GM19043 (cell line): ENCODE measurements around the gene ATXN3.

Experiments used
- ATAC-seq: cut with Tn5 transposase; IDR thresholded peaks from one replicate; pipeline ENCODE4 v1.9.1; 2021; ENCODE audit warnings: low read depth; ENCODE audit not compliant: unreplicated experiment

ATXN3 gene

DNA sequence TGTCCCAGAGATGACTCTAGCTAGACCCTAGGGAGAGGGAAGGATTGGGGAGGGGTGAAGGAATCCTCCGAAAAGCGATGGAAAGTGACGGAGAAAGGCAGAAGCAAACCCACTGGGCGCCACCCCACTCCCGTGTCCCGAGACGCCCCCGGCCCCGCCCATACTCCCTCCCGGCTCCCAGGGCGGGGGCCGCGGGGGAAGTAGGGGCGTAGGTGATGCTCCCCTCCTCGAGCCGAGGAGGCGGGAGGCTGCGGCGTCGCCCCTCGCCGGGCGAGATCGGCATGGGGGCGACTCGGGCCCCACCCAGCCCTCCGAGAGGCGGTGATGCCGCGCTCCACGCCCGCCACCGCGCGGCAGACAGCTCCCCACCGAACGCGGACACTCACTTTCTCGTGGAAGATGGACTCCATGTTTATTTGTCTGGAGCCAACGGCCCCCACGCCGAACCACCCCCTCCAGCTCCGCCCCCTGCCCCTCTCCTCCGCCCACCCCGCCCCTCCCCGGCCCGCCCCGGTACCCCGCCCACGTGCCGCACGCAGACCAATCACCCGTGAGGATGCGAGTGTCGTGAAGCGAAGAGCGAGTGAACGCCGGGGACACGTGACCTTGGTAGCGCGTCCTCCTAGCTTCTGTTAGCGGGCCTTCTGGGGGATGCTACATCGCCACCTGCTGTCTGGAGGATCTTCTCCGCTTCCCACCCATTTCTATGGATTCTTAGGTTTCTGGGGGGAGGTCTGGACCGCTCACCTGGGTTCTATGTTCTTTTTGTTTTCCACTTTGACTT is at the start of gene ATXN3:
ATXN3 (minus strand) TSS at position 440 of the 784 bp plus-strand sequence; CDS start at position 410, 30 bp downstream.
- peak; percentile 83 for ATAC-seq

DNA sequence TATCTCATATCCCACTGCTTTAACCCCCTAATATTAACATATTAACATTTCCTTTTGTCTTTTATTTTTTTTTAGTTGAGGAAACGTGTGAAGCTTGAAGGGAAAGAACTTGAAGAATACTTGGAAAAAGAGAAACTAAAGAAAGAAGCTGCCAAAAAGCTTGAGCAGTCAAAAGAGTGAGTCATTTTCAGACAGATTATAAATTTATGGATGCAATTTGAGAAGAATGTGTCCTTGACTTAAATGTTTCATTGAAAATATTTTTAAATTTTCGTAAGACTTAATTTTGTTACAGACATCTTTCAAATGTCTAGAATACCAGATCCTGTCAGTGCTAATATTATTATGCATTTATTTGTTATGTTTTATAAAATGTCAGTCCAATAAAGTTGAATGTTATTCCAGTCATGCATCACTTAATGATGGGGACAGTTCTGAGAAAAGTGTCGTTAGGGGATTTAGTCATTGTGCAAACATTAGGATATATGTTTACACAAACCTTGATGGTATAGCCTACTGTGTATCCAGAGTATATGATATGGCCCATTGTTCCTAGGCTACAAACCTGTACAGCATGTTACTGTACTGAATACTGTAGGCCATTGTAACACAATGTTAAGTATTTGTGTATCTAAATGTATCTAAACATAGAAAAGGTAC is 48.0 kb upstream of the ATXN3 start:
- no peak for ATAC-seq

DNA sequence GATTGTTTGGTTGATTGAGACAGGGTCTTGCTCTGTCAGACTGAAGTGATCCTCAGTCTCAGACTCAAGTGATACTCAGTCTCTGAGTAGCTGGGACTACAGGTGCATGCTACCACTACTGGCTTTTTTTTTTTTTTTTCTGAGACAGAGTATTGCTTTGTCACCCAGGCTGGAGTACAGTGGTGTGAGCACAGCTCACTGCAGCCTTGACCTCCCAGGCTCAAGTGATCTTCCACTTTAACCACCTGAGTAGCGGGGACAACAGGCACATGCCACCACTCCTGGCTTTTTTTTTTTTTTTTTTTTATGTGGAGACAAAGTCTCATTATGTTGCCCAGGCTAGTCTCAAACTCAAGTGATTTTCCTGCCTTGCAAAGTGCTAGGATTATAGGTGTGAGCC is 47.2 kb upstream of the ATXN3 start:
- ATAC-seq: no peak

DNA sequence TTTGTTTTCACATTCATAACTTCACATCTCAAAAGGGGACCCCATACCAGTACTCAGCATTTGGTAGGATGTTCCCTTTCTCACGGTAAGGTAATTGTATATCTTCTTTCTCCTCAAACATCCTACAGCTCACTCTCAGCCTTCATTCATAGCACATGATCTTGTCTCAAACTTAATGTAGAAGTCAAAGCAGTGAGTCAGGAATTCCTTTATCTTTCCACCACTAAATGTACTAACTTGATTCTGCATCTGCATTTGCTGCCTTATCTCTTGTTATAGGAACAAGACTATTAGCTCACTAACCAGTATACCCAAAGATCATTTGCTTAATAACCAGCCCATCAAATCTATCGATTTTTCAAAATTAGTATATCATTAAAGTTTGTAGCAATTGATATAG is 38.3 kb upstream of the ATXN3 start:
- ATAC-seq: no peak

DNA sequence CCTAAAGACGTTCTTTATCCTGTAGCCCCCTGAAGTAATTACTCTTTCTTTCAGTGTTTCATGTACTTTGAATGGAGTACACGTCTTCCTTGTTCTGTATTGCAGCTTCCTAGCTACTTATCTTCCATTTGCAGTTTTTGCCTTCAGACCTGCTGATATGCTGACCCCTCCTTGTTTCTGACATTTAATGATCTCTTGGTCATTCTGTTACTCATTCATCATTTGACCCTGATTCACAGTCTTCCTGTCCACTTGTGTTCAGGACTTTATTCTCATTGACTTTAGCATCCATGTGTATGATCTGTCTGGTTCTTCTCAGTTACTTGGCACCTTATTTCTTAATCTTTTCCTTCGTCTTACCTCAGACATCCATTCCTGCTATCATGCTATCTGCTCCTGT is 37.6 kb upstream of the ATXN3 start:
- ATAC-seq: no peak

DNA sequence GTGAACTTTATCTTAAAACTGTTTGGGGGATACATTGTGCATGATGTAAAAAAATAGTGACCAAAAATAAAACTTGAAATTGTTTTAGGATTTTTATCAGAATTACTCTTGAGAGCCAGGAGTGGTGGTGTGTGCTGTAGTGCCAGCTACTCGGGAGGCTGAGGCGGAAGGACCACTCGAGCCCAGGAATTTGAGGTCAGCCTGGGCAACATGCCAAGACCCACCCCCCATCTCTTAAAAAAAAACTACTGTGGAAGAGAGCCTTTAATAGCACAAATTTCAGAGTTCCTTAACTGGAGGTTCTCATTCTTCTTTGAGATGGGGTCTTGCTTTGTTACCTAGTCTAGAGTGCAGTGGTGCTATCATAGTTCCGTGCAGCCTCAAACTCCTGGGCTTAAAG is 36.9 kb upstream of the ATXN3 start:
- ATAC-seq: no peak

DNA sequence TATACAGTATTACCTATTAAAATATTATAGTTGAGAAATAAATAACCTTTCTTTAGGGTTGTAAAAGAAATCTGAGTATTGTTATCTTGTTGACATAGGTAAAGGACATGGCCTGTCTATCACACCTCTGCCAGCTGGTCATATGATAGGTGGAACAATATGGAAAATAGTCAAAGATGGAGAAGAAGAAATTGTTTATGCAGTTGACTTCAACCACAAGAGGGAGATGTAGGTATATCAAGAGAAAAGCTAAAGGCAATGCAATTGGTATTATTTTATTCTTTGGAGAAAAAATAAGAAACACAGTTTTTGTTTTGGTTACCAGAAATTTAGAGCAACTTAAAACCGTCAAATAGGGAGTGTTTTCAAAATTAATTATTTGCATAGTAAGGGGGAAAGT is 28.9 kb upstream of the ATXN3 start:
- ATAC-seq: no peak

DNA sequence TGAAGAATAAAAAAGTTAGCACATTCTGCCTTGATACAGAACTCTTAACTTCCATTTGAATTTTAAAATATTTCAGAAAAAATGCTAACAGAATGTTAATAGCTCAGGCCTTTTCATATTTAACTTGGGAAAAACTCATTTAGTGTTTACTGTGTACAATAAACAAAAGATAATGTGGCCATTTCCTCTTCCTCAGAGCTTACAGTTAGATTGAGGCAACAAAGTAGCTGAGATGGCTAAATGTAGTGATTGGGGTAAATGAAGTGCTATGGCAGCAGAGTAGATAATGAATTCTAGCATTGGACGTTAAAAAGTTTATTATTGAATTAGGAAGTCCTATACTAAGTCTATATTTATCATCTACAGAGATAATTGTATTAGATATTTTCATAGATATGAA is 28.1 kb upstream of the ATXN3 start:
- ATAC-seq: no peak

DNA sequence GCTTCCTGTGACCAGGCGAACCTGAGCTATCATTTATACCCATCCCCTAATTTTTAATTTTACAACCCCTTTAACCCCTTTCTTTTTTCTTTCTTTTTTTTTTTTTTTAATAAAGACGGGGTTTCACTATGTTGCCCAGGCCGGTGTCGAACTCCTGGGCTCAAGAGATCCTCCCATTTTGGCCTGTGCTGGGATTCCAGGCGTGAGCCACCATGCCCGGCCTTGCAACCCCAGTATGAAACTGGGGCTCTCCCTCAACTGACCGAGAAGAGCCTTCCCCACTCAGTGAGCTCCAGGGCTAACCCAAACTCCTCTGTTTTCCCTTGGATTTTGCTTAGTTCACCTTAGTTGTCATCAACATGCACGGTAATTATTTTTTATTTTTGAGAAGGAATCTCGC is 16.4 kb upstream of the ATXN3 start:
- ATAC-seq: no peak

DNA sequence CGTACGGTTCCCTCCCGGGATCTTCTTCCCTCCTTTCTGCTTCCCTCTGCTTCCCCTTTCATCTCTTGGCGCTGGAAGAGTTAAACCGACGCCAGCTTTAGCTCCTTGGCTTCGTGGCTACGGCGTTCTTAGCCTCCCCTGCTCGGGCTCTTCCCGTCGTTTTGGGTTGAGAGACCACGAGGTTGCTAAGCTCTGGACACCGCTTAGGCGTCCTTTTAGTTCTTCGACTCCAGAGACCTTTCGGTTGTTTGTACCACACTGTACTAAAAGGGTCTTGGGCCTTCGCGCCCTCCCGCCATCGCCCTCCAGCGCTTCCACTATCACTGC is 15.9 kb upstream of the ATXN3 start:
- no peak for ATAC-seq

DNA sequence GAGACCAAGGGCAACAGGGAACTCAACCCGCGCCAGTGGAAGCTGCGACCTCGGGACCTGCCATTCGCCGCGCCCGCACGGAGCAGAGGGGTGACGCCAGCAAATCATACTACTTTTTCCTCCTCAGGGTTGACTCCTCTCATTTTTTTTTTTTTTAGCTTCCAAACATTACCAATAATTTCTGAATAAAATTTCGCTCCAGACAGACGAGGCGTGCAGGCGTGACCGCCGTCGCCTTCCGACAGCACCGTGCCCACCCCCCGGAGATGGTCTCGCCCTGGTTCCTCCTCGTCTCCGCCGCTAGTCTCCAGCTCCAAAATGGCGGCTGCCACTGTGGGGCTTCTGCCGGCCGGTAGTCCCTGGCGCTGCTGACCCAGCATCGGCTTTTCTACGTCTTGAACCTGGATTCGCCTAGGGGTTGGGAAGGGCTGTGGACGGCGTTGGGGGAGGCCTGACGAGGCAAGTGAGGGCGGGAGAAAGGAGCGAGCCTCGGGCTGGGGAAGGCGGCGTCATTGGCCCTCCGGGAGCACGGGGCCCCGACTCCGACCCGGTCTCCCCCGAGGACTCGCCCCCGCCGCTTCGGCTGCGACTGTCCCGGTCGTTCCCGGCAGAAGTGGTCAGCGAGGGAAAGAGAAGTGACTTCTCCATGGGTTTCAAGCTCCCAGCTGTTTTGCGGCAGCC is 15.4 kb upstream of the ATXN3 start, which contains the start of the genes CPSF2 and NDUFB1:
CPSF2 (plus strand) TSS at position 300 of the 681 bp plus-strand sequence. CDS start 9,016 bp downstream, outside the sequence.
NDUFB1 (minus strand) TSS at position 37 of the 681 bp plus-strand sequence. CDS start 4,069 bp downstream, outside the sequence.
- ATAC-seq: peak; percentile 89

DNA sequence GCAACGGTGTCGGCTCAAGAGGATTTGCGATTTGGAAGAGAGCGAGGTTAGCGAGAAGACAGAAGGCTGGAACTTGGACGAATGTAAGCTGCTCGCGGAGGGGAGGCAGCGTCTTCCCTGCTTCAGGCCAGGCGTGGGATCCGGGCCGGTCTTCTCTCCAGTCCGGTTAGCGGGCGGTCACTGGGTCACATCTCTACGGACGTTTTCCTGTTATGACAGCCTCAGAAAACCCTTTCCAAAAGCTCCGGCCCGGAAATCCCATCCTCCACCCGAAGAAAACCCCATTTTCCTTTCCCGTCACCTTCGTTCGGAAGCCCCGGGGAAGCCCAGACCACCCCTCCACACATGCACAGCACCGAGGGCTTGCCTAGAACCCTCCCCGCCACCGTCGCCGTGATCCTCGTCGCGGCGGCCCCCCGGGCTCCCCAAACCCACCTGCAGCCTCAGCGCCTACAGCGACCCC is 14.9 kb upstream of the ATXN3 start:
- ATAC-seq: peak; percentile 16

DNA sequence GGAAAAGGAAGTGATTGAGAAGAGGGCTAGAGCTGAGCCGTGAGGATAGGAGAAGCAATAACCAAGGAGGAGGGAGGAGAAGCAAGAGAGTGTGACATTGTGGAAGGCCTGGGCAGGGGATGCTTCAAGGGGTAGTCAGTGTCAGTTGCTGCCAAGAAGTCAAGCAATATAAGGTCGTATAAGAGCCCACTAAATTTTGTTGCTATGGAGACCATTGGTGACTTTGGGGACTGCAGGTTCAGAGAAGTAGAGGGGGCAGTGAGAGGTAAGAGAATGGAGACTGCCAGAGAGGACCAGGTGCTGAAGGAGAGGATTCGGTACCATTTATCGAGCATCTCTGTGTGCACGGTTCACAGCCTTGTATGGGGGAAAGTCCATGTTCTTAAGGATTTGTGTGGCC is 3.1 kb upstream of the ATXN3 start:
- ATAC-seq: no peak

DNA sequence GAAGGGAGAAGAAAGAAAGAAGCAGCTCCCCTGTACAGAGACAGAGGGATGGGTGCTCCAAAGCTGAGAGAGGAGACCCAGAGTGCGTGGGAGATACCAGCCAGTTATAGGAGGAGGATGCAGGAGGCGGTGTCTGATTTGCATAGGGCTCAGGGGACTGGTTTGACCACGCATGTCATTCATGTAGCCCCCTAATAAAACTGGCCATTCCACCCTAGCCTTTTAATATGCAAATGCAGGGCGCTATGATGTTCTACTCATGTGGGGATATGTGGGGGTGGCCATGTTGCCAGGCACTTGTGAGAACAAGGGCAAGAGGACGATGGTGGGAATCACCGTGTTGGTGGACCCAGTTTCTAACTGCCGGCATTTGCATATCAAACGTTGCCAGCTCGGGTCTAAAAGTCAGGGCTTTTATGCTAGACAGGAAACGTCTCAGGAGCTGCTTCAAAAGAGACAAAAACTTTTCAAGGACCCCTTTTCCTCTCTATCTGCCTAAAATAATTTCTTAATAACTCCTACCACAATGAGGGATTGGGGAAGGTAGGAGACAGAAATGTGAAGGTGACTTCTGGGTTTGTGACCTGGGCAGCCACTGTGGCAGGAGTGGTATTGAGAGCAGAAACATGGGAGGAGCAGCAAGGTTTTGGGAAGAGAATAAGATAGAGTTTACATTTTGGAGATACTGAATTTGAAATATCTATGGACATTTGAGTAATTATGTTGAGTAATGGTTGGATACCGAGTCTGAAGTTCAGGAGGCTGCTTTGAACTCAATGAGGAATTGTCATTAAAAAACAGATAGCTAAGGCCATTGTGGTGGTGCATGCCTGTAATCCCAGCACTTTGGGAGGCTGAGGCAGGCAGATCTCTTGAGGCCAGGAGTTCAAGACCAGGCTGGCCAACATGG is 2.2 kb upstream of the ATXN3 start:
- no peak for ATAC-seq

DNA sequence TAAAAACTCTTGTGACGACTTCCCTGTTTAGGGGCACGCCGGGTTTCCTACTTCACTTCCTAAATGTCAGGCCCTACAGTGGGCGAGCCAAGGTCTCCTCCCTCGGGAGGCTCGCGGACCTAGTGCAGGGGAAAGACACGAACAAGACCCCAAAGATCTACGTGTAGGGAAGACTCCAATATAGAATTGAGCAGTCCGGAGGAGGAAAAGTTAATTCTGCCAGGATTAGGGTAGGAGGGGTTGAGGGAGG is 564 bp downstream of the ATXN3 start:
- peak; percentile 3 for ATAC-seq

DNA sequence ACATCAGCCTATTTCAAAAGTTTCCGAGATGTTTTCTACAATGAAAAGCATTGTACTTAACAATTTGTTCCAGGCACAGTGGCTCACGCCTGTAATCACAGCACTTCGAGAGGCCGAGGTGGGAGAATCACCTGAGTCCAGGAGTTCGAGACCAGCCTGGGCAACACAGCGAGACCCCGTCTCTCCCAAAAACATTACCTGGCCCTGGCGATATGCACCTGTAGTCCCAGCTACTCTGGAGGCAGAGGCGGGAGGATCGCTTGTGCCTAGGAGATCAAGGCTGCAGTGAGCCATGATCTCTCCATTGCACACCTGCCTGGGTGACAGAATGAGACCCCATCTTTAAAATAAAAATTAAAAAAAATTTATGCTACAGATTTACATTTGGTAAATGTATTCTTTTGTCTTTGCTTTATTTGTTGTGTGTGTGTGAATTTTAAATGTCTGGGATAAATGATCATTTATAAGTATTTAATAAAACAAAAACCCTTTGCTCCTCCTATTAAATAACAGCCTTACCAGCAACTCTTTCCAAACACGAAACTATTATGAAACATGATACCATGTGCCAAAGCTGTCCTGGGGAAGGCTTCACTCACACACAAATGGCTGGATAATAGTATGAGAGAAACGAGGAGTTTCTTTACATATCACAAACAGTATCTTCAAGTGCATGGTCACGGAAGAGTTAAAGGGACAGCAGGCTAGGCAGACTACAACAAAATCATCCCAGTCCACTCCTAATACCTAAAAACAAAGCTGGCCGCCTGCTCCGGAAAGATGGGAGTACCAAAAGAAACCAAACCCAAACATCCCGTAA is 1.1 kb downstream of the ATXN3 start:
- ATAC-seq: no peak

DNA sequence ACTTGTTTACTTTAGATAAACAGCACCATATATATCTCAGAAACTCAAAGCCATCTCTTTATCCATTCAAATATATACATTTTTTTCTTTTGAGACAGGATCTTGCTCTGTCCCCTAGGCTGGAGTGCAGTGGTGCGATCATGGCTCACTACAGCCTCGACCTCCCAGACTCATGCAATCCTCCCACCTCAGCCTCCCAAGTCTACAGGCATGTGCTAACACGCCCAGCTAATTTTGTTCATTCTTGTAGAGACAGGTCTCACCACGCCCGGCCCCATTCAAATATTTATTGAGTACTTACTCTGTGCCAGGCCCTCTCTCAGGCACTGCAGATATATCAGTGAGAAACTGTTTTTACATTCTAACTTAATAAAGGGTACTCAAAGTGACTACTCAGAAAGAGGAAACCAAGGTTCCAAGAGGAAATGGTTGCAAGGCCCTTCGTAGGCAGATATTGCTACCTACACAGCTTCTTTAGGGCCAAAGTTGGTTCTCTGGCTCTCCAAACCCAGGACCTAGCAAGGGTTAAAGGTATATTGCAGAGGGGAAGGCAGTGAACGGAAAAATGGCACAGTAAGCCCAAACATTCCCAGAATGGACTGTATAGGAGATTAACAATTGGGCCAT is 2.9 kb downstream of the ATXN3 start:
- ATAC-seq: no peak

DNA sequence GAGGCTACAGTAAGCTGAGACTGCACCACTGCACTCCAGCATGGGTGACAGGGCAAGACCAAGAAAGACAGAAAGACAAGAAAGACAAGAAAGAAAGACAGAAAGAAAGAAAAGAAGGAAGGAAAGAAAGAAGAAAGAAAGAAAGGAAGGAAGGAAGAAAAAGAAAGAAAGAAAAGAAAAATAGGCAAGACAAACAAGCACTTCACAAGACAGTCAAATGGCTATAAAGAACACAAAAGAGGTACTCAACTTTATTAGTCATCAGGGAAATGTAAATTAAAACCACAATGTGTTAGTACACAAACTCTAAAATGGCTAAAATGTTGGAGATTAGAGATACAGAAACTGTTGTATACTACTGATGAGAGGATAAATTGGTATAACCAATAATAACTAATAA is 6.6 kb downstream of the ATXN3 start:
- ATAC-seq: no peak

DNA sequence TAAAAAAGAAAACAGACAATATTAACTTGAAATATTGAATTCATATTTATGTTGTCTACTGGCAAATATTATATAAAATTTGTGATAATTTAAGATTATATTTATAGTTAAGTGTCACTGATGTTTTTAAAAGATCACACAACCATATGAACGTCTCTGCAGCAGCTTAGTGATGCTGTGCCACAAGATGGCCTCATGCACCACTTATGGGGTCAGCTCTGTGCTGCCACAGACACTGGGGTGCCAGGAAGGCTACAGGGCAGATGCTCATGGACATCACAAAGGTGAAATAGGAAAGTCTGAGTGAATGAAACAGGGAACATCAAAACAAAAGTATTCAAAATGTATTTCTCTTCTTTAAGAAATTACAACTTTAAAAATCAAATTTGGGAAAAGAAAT is 13.1 kb downstream of the ATXN3 start:
- no peak for ATAC-seq
